HUES64 (cell line): ENCODE results near the gene AMOT.

Source experiments
- H3K27ac ChIP-seq: 2 replicates; pipeline ENCODE4 v1.7.0; 2013; ENCODE audit warnings: low read depth, low read length, inconsistent platforms
- H3K27me3 ChIP-seq: 2 replicates; pipeline ENCODE4 v1.6.1; 2013; ENCODE audit warnings: mild to moderate bottlenecking, low read length; ENCODE audit not compliant: insufficient read depth
- H3K36me3 ChIP-seq: 2 replicates; pipeline ENCODE4 v1.6.1; 2013; ENCODE audit warnings: mild to moderate bottlenecking, low read length; ENCODE audit not compliant: insufficient read depth
- H3K4me1 ChIP-seq: 2 replicates; pipeline ENCODE4 v1.6.1; 2013; ENCODE audit warnings: mild to moderate bottlenecking, low read length, moderate library complexity; ENCODE audit not compliant: insufficient read depth
- H3K4me3 ChIP-seq: 2 replicates; pipeline ENCODE4 v1.5.1; 2013; ENCODE audit warnings: mild to moderate bottlenecking, low read length, moderate library complexity
- H3K9ac ChIP-seq: 2 replicates; pipeline ENCODE4 v1.6.1; 2013; ENCODE audit warnings: mild to moderate bottlenecking, low read depth, low read length
- H3K9me3 ChIP-seq: 2 replicates; pipeline ENCODE4 v1.6.1; 2013; ENCODE audit warnings: low read depth, low read length; ENCODE audit not compliant: insufficient read depth
- WGBS: fragments of 150-250, 120-280 bp; methylation state at CpG from one replicate; pipeline ENCODE4 v1.1.7; 2013; ENCODE audit warnings: missing lambda C conversion rate; 5-methylcytosine and 5-hydroxymethylcytosine counted together

The AMOT gene

GRCh38 chrX:112819813-112820212 is 20.8 kb downstream of the AMOT start:
- no peaks in the 10 kb centered on the region for H3K36me3 ChIP-seq
- H3K9ac ChIP-seq: no peak overlapping the region
- H3K27ac ChIP-seq: no peak overlapping the region
- H3K4me3 ChIP-seq: no peak overlapping the region
- H3K27me3 ChIP-seq: no peaks in the 10 kb centered on the region
- WGBS: 89% methylated on average over 1 of the region's 1 CpG
- H3K9me3 ChIP-seq: no peaks in the 10 kb centered on the region
- H3K4me1 ChIP-seq: peaks cover 4% of the 10 kb centered on the region; the same call in 1 of the 2 replicates

GRCh38 chrX:112819008-112819640 is 21.5 kb downstream of the AMOT start:
- H3K36me3 ChIP-seq: no peaks in the 10 kb centered on the region
- WGBS: 87% methylated on average over 2 of the region's 2 CpGs
- H3K27me3 ChIP-seq: no peaks in the 10 kb centered on the region
- no peak overlapping the region for H3K27ac ChIP-seq
- no peak overlapping the region for H3K4me3 ChIP-seq
- H3K9ac ChIP-seq: no peak overlapping the region
- H3K4me1 ChIP-seq: peaks cover 4% of the 10 kb centered on the region; the same call in 1 of the 2 replicates
- H3K9me3 ChIP-seq: no peaks in the 10 kb centered on the region

GRCh38 chrX:112818114-112819007 is 22.3 kb downstream of the AMOT start:
- no peak overlapping the region for H3K4me3 ChIP-seq
- WGBS: 71% methylated on average over 7 of the region's 11 CpGs
- H3K36me3 ChIP-seq: no peaks in the 10 kb centered on the region
- no peaks in the 10 kb centered on the region for H3K27me3 ChIP-seq
- H3K4me1 ChIP-seq: peaks cover 4% of the 10 kb centered on the region; the same call in 1 of the 2 replicates
- no peak overlapping the region for H3K9ac ChIP-seq
- no peak overlapping the region for H3K27ac ChIP-seq
- H3K9me3 ChIP-seq: no peaks in the 10 kb centered on the region

GRCh38 chrX:112816908-112817307 is 23.7 kb downstream of the AMOT start:
- H3K9me3 ChIP-seq: no peaks in the 10 kb centered on the region
- no peak overlapping the region for H3K27ac ChIP-seq
- H3K36me3 ChIP-seq: no peaks in the 10 kb centered on the region
- no peak overlapping the region for H3K9ac ChIP-seq
- 94% methylated on average over 2 of the region's 2 CpGs for WGBS
- no peaks in the 10 kb centered on the region for H3K27me3 ChIP-seq
- H3K4me1 ChIP-seq: peaks cover 4% of the 10 kb centered on the region; the same call in 1 of the 2 replicates
- no peak overlapping the region for H3K4me3 ChIP-seq

- Histone ChIP-seq H3K9me3 (no peaks in the 10 kb centered on the region), H3K36me3 (no peaks in the 10 kb centered on the region), H3K27ac (no peak overlapping the region), H3K4me1 (peaks cover 8% of the 10 kb centered on the region; the same call in 1 of the 2 replicates), H3K4me3 (no peak overlapping the region), H3K9ac (no peak overlapping the region), H3K27me3 (no peaks in the 10 kb centered on the region)
- WGBS: 80% methylated on average over 1 of the region's 2 CpGs
These were observed 26.1 kb downstream of the AMOT start for GRCh38 chrX:112814496-112814895.

GRCh38 chrX:112812741-112813140 is 27.9 kb downstream of the AMOT start:
- H3K27ac ChIP-seq: no peak overlapping the region
- no peaks in the 10 kb centered on the region for H3K27me3 ChIP-seq
- peaks cover 22% of the 10 kb centered on the region for H3K4me1 ChIP-seq
- H3K9ac ChIP-seq: no peak overlapping the region
- H3K9me3 ChIP-seq: no peaks in the 10 kb centered on the region
- H3K36me3 ChIP-seq: no peaks in the 10 kb centered on the region
- H3K4me3 ChIP-seq: no peak overlapping the region
- WGBS: 91% methylated on average over 3 of the region's 4 CpGs

- H3K4me3 ChIP-seq: no peak overlapping the region
- H3K27ac ChIP-seq: peak overlapping the region; percentile 22; the same call in 1 of the 2 replicates
- no peaks in the 10 kb centered on the region for H3K9me3 ChIP-seq
- no peak overlapping the region for H3K9ac ChIP-seq
- no peaks in the 10 kb centered on the region for H3K27me3 ChIP-seq
- WGBS: 75% methylated on average over 3 of the region's 3 CpGs
- peaks cover 26% of the 10 kb centered on the region for H3K4me1 ChIP-seq
- H3K36me3 ChIP-seq: no peaks in the 10 kb centered on the region; the same call in 1 of the 2 replicates
These were observed 31.9 kb downstream of the AMOT start for GRCh38 chrX:112808651-112809195.

- Histone ChIP-seq H3K4me3 (no peak overlapping the region), H3K9me3 (no peaks in the 10 kb centered on the region), H3K9ac (no peak overlapping the region), H3K27me3 (no peaks in the 10 kb centered on the region), H3K4me1 (peaks cover 26% of the 10 kb centered on the region), H3K36me3 (no peaks in the 10 kb centered on the region; the same call in 1 of the 2 replicates), H3K27ac (peak overlapping the region; percentile 22; the same call in 1 of the 2 replicates)
- WGBS: 39% methylated on average over 2 of the region's 4 CpGs
These were observed 32.6 kb downstream of the AMOT start for GRCh38 chrX:112808007-112808406.

- no peak overlapping the region for H3K27ac ChIP-seq
- WGBS: 100% methylated on average over 3 of the region's 3 CpGs
- H3K27me3 ChIP-seq: no peaks in the 10 kb centered on the region
- peaks cover 8% of the 10 kb centered on the region for H3K4me1 ChIP-seq
- H3K4me3 ChIP-seq: no peak overlapping the region
- no peaks in the 10 kb centered on the region; the same call in 1 of the 2 replicates for H3K36me3 ChIP-seq
- H3K9me3 ChIP-seq: no peaks in the 10 kb centered on the region
- no peak overlapping the region for H3K9ac ChIP-seq
These were observed 37.6 kb downstream of the AMOT start for GRCh38 chrX:112803060-112803459.

GRCh38 chrX:112802541-112802940 is 38.1 kb downstream of the AMOT start:
- Histone ChIP-seq H3K36me3 (no peaks in the 10 kb centered on the region; the same call in 1 of the 2 replicates), H3K27me3 (no peaks in the 10 kb centered on the region)
- WGBS: 88% methylated on average over 1 of the region's 1 CpG

More at GRCh38 chrX:112802541-112802940, 38.1 kb downstream of the AMOT start:
- H3K9ac ChIP-seq: no peak overlapping the region
- H3K4me1 ChIP-seq: peaks cover 2% of the 10 kb centered on the region; the same call in 1 of the 2 replicates
- no peaks in the 10 kb centered on the region for H3K9me3 ChIP-seq
- H3K4me3 ChIP-seq: no peak overlapping the region
- H3K27ac ChIP-seq: no peak overlapping the region
